NT2/D1 (cell line): Measurements from ENCODE around the gene MYH7.

Source experiments
- DNase-seq: peaks from one replicate; pipeline ENCODE4 v3.0.0-alpha.2; 2011; ENCODE audit warnings: low read depth, low spot score
- H3K27me3 ChIP-seq: 2 replicates; pipeline ENCODE4 v1.6.0; 2011; ENCODE audit warnings: mild to moderate bottlenecking; ENCODE audit not compliant: insufficient read length, insufficient read depth
- H3K36me3 ChIP-seq: 2 replicates; pipeline ENCODE4 v1.6.1; 2011; ENCODE audit warnings: mild to moderate bottlenecking, low read length, mixed read lengths; ENCODE audit not compliant: insufficient read depth, insufficient read length
- H3K4me1 ChIP-seq: 2 replicates; pipeline ENCODE4 v1.5.1; 2011; ENCODE audit not compliant: insufficient read depth, insufficient read length
- H3K4me3 ChIP-seq: 2 replicates; pipeline ENCODE4 v1.5.1; 2011; ENCODE audit warnings: low read depth; ENCODE audit not compliant: insufficient read length
- H3K9ac ChIP-seq: 2 replicates; pipeline ENCODE4 v1.6.0; 2011; ENCODE audit warnings: low read depth; ENCODE audit not compliant: insufficient read length
- H3K9me3 ChIP-seq: 2 replicates; pipeline ENCODE4 v1.5.1; 2011; ENCODE audit warnings: mild to moderate bottlenecking, low read length; ENCODE audit not compliant: insufficient read depth
- SUZ12 ChIP-seq: IDR thresholded peaks from 2 replicates; pipeline ENCODE4 v1.6.1; 2011; ENCODE audit not compliant: insufficient read length, insufficient read depth; ENCODE audit errors: extremely low read depth
- YY1 ChIP-seq: IDR thresholded peaks from 2 replicates; pipeline ENCODE4 v1.6.1; 2011; ENCODE audit not compliant: insufficient read length, insufficient read depth
- ZNF274 ChIP-seq: IDR thresholded peaks from 2 replicates; pipeline ENCODE4 v1.6.1; 2011; ENCODE audit warnings: mild to moderate bottlenecking, low read depth, low read length

Gene MYH7

GRCh38 chr14:23414906-23415820 lies 20.3 kb downstream of the MYH7 start:
- no peak overlapping the region for H3K4me3 ChIP-seq
- peaks cover 2% of the 10 kb centered on the region for H3K4me1 ChIP-seq
- TF ChIP-seq SUZ12: no peak
- no peak for TF ChIP-seq YY1
- TF ChIP-seq ZNF274: no peak
- no peak overlapping the region for H3K9ac ChIP-seq
- no peaks in the 10 kb centered on the region for H3K27me3 ChIP-seq
- H3K36me3 ChIP-seq: no peaks in the 10 kb centered on the region
- no peaks in the 10 kb centered on the region for H3K9me3 ChIP-seq
- DNase-seq: no peak

GRCh38 chr14:23414254-23414653 lies 21.2 kb downstream of the MYH7 start:
- H3K9ac ChIP-seq: no peak overlapping the region
- TF ChIP-seq YY1 (no peak), SUZ12 (no peak), ZNF274 (no peak)
- H3K27me3 ChIP-seq: no peaks in the 10 kb centered on the region
- no peaks in the 10 kb centered on the region for H3K9me3 ChIP-seq
- no peak overlapping the region for H3K4me3 ChIP-seq
- peaks cover 4% of the 10 kb centered on the region for H3K4me1 ChIP-seq
- DNase-seq: no peak
- H3K36me3 ChIP-seq: no peaks in the 10 kb centered on the region

GRCh38 chr14:23413681-23414080 lies 21.8 kb downstream of the MYH7 start:
- H3K36me3 ChIP-seq: no peaks in the 10 kb centered on the region
- TF ChIP-seq SUZ12 (no peak), YY1 (no peak), ZNF274 (no peak)
- no peaks in the 10 kb centered on the region for H3K9me3 ChIP-seq
- no peak overlapping the region for H3K9ac ChIP-seq
- H3K27me3 ChIP-seq: no peaks in the 10 kb centered on the region
- H3K4me3 ChIP-seq: no peak overlapping the region
- H3K4me1 ChIP-seq: peaks cover 5% of the 10 kb centered on the region
- no peak for DNase-seq

GRCh38 chr14:23411563-23412525 lies 23.6 kb downstream of the MYH7 start:
- Histone ChIP-seq H3K27me3 (no peaks in the 10 kb centered on the region), H3K9me3 (no peaks in the 10 kb centered on the region), H3K4me3 (no peak overlapping the region), H3K9ac (no peak overlapping the region), H3K4me1 (peaks cover 5% of the 10 kb centered on the region), H3K36me3 (no peaks in the 10 kb centered on the region)
- TF ChIP-seq ZNF274 (no peak), SUZ12 (no peak), YY1 (no peak)
- DNase-seq: no peak

- no peak overlapping the region for H3K9ac ChIP-seq
- peaks cover 5% of the 10 kb centered on the region for H3K4me1 ChIP-seq
- no peaks in the 10 kb centered on the region for H3K27me3 ChIP-seq
- TF ChIP-seq SUZ12 (no peak), ZNF274 (no peak), YY1 (no peak)
- no peak for DNase-seq
- no peak overlapping the region for H3K4me3 ChIP-seq
- H3K36me3 ChIP-seq: no peaks in the 10 kb centered on the region
- H3K9me3 ChIP-seq: no peaks in the 10 kb centered on the region
These were observed 25.4 kb downstream of the MYH7 start for GRCh38 chr14:23409966-23410635.

GRCh38 chr14:23409475-23409874 lies 26.0 kb downstream of the MYH7 start:
- Histone ChIP-seq H3K27me3 (no peaks in the 10 kb centered on the region), H3K4me3 (no peak overlapping the region), H3K9ac (no peak overlapping the region), H3K36me3 (no peaks in the 10 kb centered on the region), H3K9me3 (no peaks in the 10 kb centered on the region), H3K4me1 (peaks cover 5% of the 10 kb centered on the region)
- no peak for DNase-seq
- TF ChIP-seq SUZ12 (no peak), YY1 (no peak), ZNF274 (no peak)

GRCh38 chr14:23408307-23408630 lies 27.2 kb downstream of the MYH7 start:
- no peaks in the 10 kb centered on the region for H3K36me3 ChIP-seq
- H3K4me3 ChIP-seq: no peak overlapping the region
- no peaks in the 10 kb centered on the region for H3K9me3 ChIP-seq
- H3K27me3 ChIP-seq: peaks cover under 1% of the 10 kb centered on the region
- no peak overlapping the region for H3K9ac ChIP-seq
- peaks cover 5% of the 10 kb centered on the region for H3K4me1 ChIP-seq
- DNase-seq: no peak
- TF ChIP-seq SUZ12 (no peak), ZNF274 (no peak)
